Prostate gland (tissue), 2 donors: ENCODE results near the gene ZNF385B. TPM values are rescaled to one million over a fixed set of nuclear protein-coding genes. Genes with fewer than 3 reads are reported as not detected.

Experiments
- DNase-seq: peaks from one replicate; pipeline ENCODE4 v3.0.0-alpha.2; 2019; ENCODE audit warnings: low spot score
- H3K27ac ChIP-seq, 2 donors: fragments of 200-600 bp; sonication (generic); 2 replicates each; pipeline ENCODE4 v1.5.1; 2017 to 2019
- H3K27me3 ChIP-seq: fragments of 200-600 bp; sonication (generic); replicated peaks from 2 replicates; pipeline ENCODE4 v1.5.1; 2019; ENCODE audit not compliant: insufficient read depth
- H3K36me3 ChIP-seq, 2 donors: fragments of 200-600 bp; sonication (generic); 1 replicate in 1 of 2; 2 replicates in 1 of 2; pipeline versions ENCODE4 v1.5.1 to v1.8.1; 2017 to 2019
- H3K4me1 ChIP-seq: fragments of 200-600 bp; sonication (generic); replicated peaks from 2 replicates; pipeline ENCODE4 v1.5.1; 2019
- H3K4me3 ChIP-seq, 2 donors: fragments of 200-600 bp; sonication (generic); 2 replicates each; pipeline ENCODE4 v1.5.1; 2017 to 2019
- H3K9me3 ChIP-seq: fragments of 200-600 bp; sonication (generic); 2 replicates; pipeline ENCODE4 v1.5.1; 2017
- CTCF ChIP-seq, 4 experiments: fragments of 200-600 bp in 2 of 4; fragments of 450-650 bp in 2 of 4; sonication (generic) in 2 of 4; IDR thresholded peaks; 1 replicate in 3 of 4; 2 replicates in 1 of 4; pipeline ENCODE4 v1.5.1; 2016 to 2019; ENCODE audit warnings: antibody characterized with exemption in 4 of 4, mild to moderate bottlenecking in 2 of 4, moderate library complexity in 2 of 4
- POLR2A ChIP-seq: fragments of 450-650 bp; IDR thresholded peaks from one replicate; pipeline ENCODE4 v1.6.1; 2016; ENCODE audit warnings: antibody characterized with exemption, mild to moderate bottlenecking
- POLR2AphosphoS5 ChIP-seq: sonication (generic); formaldehyde crosslinking; IDR thresholded peaks from one replicate; pipeline ENCODE4 v1.6.1; 2017; ENCODE audit warnings: antibody characterized with exemption
- WGBS: methylation state at CpG from one replicate; pipeline ENCODE4 v1.1.5; 2018; 5-methylcytosine and 5-hydroxymethylcytosine counted together
- intact Hi-C: fragments of 100-400 bp; cut with DNase I; formaldehyde crosslinking; loops from one replicate; pipeline ENCODE4 v1.14.2; 2022
- total RNA-seq, 2 donors: library from RNA; depleted of rRNA; stranded (reverse); fragments of >200 nt; gene quantifications; one replicate each; pipeline ENCODE4 v1.1.0, GENCODE V29; 2016

Gene ZNF385B
- total RNA-seq, 2 donors from 2014 or later, result 4.9 to 35.7 TPM

- Histone ChIP-seq H3K27ac (no peak overlapping the region), H3K4me3 (no peak overlapping the region)
Observed at GRCh38 chr2:179811042-179811441, 50.4 kb downstream of the ZNF385B start.

GRCh38 chr2:179809606-179810005, 51.8 kb downstream of the ZNF385B start:
- no peak for TF ChIP-seq POLR2AphosphoS5
- TF ChIP-seq POLR2A, result no peak
- no peak for TF ChIP-seq CTCF (IDR thresholded peaks at IDR 0.05)
- intact Hi-C loops, result no loop called here
- Histone ChIP-seq H3K4me1 (no peaks in the 10 kb centered on the region), H3K36me3 (no peaks in the 10 kb centered on the region), H3K9me3 (no peaks in the 10 kb centered on the region), H3K27ac (no peak overlapping the region), H3K27me3 (no peaks in the 10 kb centered on the region), H3K4me3 (no peak overlapping the region)
- no peak for DNase-seq
- 90% methylated on average over 4 of the region's 4 CpGs for WGBS

More at GRCh38 chr2:179811042-179811441, 50.4 kb downstream of the ZNF385B start:
- Histone ChIP-seq H3K27me3 (no peaks in the 10 kb centered on the region), H3K36me3 (no peaks in the 10 kb centered on the region), H3K9me3 (no peaks in the 10 kb centered on the region), H3K4me1 (no peaks in the 10 kb centered on the region)
- no peak for TF ChIP-seq POLR2AphosphoS5
- TF ChIP-seq POLR2A, result no peak
- no peak for DNase-seq
- intact Hi-C loops, result no loop called here

GRCh38 chr2:179805001-179805400, 56.4 kb downstream of the ZNF385B start:
- WGBS, result 97% methylated on average over 3 of the region's 3 CpGs
- Histone ChIP-seq H3K4me3 (no peak overlapping the region), H3K36me3 (no peaks in the 10 kb centered on the region), H3K9me3 (no peaks in the 10 kb centered on the region), H3K27ac (no peak overlapping the region), H3K4me1 (no peaks in the 10 kb centered on the region), H3K27me3 (no peaks in the 10 kb centered on the region)
- DNase-seq, result no peak
- TF ChIP-seq POLR2A, result no peak
- TF ChIP-seq CTCF (IDR thresholded peaks at IDR 0.05), result no peak
- no peak for TF ChIP-seq POLR2AphosphoS5
- intact Hi-C loops, result no loop called here

GRCh38 chr2:179804206-179804605, 57.2 kb downstream of the ZNF385B start:
- H3K36me3 ChIP-seq, result no peaks in the 10 kb centered on the region
- no peaks in the 10 kb centered on the region for H3K4me1 ChIP-seq
- H3K27ac ChIP-seq, result no peak overlapping the region
- H3K27me3 ChIP-seq, result no peaks in the 10 kb centered on the region
- 60% methylated on average over 2 of the region's 2 CpGs for WGBS
- no peak overlapping the region for H3K4me3 ChIP-seq
- TF ChIP-seq POLR2A (no peak), POLR2AphosphoS5 (no peak), CTCF (IDR thresholded peaks at IDR 0.05) (no peak)
- H3K9me3 ChIP-seq, result no peaks in the 10 kb centered on the region
- intact Hi-C loops, result no loop called here
- DNase-seq, result no peak

- DNase-seq, result no peak
- no peaks in the 10 kb centered on the region for H3K4me1 ChIP-seq
- TF ChIP-seq POLR2AphosphoS5 (no peak), POLR2A (no peak), CTCF (IDR thresholded peaks at IDR 0.05) (no peak)
- no peaks in the 10 kb centered on the region for H3K9me3 ChIP-seq
- no peaks in the 10 kb centered on the region for H3K27me3 ChIP-seq
- no peak overlapping the region for H3K4me3 ChIP-seq
- 66% methylated on average over 2 of the region's 2 CpGs for WGBS
- H3K36me3 ChIP-seq, result no peaks in the 10 kb centered on the region
- intact Hi-C loops, result no loop called here
- no peak overlapping the region for H3K27ac ChIP-seq
Observed at GRCh38 chr2:179802051-179802882, 59.1 kb downstream of the ZNF385B start.
